OCI-LY7 (cell line): Measurements from ENCODE around the gene PTGDS. TPM values are rescaled to one million over a fixed set of nuclear protein-coding genes. Genes with fewer than 3 reads are reported as not detected.

Experiments used
- BruUV-seq: library from RNA; stranded (reverse); fragments of 400-500 nt; replicated peaks from 2 replicates; lab custom pipeline; 2021; lab: Mats Ljungman, UMichigan
- CTCF ChIA-PET: fragments of 300-600 bp; sonication (Branson Sonifier 250); formaldehyde crosslinking; loops from one replicate; lab custom pipeline; 2022; ENCODE audit warnings: antibody characterized with exemption; ENCODE audit not compliant: unreplicated experiment; lab: Charles Lee
- POLR2A ChIA-PET: fragments of 300-600 bp; sonication (Branson Sonifier 250); formaldehyde crosslinking; loops from one replicate; lab custom pipeline; 2022; ENCODE audit warnings: antibody characterized with exemption; lab: Charles Lee
- DNase-seq: peaks from one replicate; pipeline ENCODE4 v3.0.0-alpha.2; 2015; ENCODE audit warnings: low spot score
- H2AFZ ChIP-seq: fragments of 200-600 bp; sonication (generic), shearing (Covaris generic); 2 replicates; pipeline ENCODE4 v1.6.1; 2014; ENCODE audit warnings: mild to moderate bottlenecking, antibody characterized with exemption, low read length, moderate library complexity
- H3K27ac ChIP-seq: fragments of 200-600 bp; sonication (generic); 2 replicates; pipeline ENCODE4 v1.5.1; 2014; ENCODE audit warnings: mixed run types, low read depth, mild to moderate bottlenecking, moderate library complexity, low read length, inconsistent platforms; ENCODE audit not compliant: poor library complexity, severe bottlenecking
- H3K36me3 ChIP-seq: fragments of 200-600 bp; sonication (generic); 2 replicates; pipeline ENCODE4 v1.6.1; 2014; ENCODE audit warnings: mild to moderate bottlenecking, antibody characterized with exemption, low read length, moderate library complexity, mixed read lengths; ENCODE audit not compliant: insufficient read depth
- H3K4me1 ChIP-seq: fragments of 200-600 bp; sonication (generic); 2 replicates; pipeline ENCODE4 v1.5.1; 2014; ENCODE audit warnings: mild to moderate bottlenecking, low read length; ENCODE audit not compliant: insufficient read depth, poor library complexity, severe bottlenecking
- H3K4me2 ChIP-seq: fragments of 200-600 bp; sonication (generic); 2 replicates; pipeline ENCODE4 v1.6.1; 2014; ENCODE audit warnings: mild to moderate bottlenecking, low read length
- H3K4me3 ChIP-seq: fragments of 200-600 bp; sonication (generic); 2 replicates; pipeline ENCODE4 v1.5.1; 2014; ENCODE audit warnings: mild to moderate bottlenecking, low read depth, low read length; ENCODE audit not compliant: poor library complexity, severe bottlenecking
- H3K79me2 ChIP-seq: fragments of 200-600 bp; sonication (generic); 2 replicates; pipeline ENCODE4 v1.6.1; 2016; ENCODE audit warnings: low read depth, mild to moderate bottlenecking, low read length, moderate library complexity, mixed read lengths; ENCODE audit not compliant: insufficient read depth
- H3K9me2 ChIP-seq: fragments of 200-600 bp; sonication (generic); 2 replicates; pipeline ENCODE4 v1.6.1; 2016; ENCODE audit warnings: mild to moderate bottlenecking, low read length, mixed read lengths; ENCODE audit not compliant: insufficient read depth
- H3K9me3 ChIP-seq: fragments of 200-600 bp; sonication (generic); 2 replicates; pipeline ENCODE4 v1.6.1; 2014; ENCODE audit warnings: mild to moderate bottlenecking, mixed run types, low read length, mixed read lengths
- H4K20me1 ChIP-seq: fragments of 200-600 bp; sonication (generic); 2 replicates; pipeline ENCODE4 v1.6.1; 2014; ENCODE audit warnings: mild to moderate bottlenecking, antibody characterized with exemption, low read length, moderate library complexity, mixed read lengths; ENCODE audit not compliant: insufficient read depth
- EZH2phosphoT487 ChIP-seq: fragments of 200-600 bp; sonication (generic); IDR thresholded peaks from 2 replicates; pipeline ENCODE4 v1.6.1; 2018; ENCODE audit warnings: low read depth, borderline replicate concordance, mild to moderate bottlenecking, mixed run types, antibody characterized with exemption, low read length, moderate library complexity, mixed read lengths
- intact Hi-C: fragments of 100-400 bp; cut with micrococcal nuclease; formaldehyde crosslinking; loops from one replicate; pipeline ENCODE4 v1.10.0; 2022; ENCODE audit not compliant: unreplicated experiment
- total RNA-seq, 2 experiments: library from RNA; depleted of rRNA in 1 of 2; stranded (reverse); fragments of >200 nt in 1 of 2; shearing (Covaris generic) in 1 of 2; gene quantifications; 2 replicates each; pipeline ENCODE4 v1.2.3, GENCODE V29; 2014 to 2022
- TF ChIP-seq, protein P1 (sequence below): fragments of 200-600 bp; sonication (generic); conservative IDR thresholded peaks from 2 replicates; pipeline ENCODE4 v1.5.1; 2014; ENCODE audit warnings: mild to moderate bottlenecking, antibody characterized with exemption, low read length, moderate library complexity, mixed read lengths

The PTGDS gene
- total RNA-seq, 2 experiments from 2014 or later = not detected

DNA sequence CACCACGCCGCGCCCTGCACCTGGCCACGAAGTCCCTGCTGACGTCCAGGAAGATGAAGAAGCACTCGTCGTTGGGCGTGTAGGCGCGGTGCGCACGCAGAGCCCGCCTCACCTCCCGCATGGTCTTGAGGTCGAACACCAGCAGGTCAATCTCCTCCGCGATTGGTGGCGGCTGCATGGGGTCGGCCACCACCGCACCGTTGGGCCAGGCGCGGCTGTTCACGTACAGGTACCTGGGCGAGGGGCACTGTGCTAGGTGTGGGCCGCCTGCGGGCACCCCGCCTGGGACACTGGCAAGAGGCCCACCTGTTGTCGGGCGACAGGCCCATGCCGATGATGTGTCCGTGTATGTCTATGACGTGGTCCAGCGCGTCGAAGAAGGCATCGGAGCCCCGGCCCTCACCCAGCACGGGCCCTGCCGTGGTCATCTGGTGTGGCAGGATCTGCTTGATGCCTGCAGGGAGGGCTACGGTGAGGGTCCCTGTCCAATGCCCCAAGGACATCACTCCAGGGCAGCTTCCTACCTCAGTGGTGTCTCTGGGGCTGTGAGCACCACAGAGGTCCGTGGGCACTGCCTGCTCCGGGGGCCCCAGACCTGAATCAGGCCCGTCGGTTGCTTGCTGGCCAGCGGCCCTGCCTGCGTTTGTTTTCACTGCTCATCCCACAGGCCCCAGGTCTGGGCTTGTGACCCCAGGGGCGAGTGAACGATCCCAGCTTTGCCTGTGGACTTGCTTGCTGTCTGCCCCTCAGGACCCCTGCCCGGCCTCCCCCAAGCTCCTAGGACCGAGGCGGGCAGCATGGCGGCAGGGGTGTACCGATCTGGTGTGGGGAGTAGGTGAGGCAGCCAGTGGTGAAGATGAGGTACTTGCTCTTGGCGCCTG is 35.8 kb upstream of the PTGDS start:
- Histone ChIP-seq H3K79me2 (peaks cover 10% of the 10 kb centered on the region; the same call in 1 of the 2 replicates), H3K4me1 (peaks cover 14% of the 10 kb centered on the region), H3K4me2 (no peak overlapping the region), H3K9me3 (no peaks in the 10 kb centered on the region), H3K36me3 (peaks cover 52% of the 10 kb centered on the region), H2AFZ (no peak overlapping the region), H4K20me1 (no peaks in the 10 kb centered on the region), H3K4me3 (no peak overlapping the region), H3K27ac (no peak overlapping the region), H3K9me2 (no peaks in the 10 kb centered on the region)
- POLR2A ChIA-PET = no interaction called here
- CTCF ChIA-PET = no interaction called here
- no peak for TF ChIP-seq EZH2phosphoT487
- TF ChIP-seq, protein P1, sequence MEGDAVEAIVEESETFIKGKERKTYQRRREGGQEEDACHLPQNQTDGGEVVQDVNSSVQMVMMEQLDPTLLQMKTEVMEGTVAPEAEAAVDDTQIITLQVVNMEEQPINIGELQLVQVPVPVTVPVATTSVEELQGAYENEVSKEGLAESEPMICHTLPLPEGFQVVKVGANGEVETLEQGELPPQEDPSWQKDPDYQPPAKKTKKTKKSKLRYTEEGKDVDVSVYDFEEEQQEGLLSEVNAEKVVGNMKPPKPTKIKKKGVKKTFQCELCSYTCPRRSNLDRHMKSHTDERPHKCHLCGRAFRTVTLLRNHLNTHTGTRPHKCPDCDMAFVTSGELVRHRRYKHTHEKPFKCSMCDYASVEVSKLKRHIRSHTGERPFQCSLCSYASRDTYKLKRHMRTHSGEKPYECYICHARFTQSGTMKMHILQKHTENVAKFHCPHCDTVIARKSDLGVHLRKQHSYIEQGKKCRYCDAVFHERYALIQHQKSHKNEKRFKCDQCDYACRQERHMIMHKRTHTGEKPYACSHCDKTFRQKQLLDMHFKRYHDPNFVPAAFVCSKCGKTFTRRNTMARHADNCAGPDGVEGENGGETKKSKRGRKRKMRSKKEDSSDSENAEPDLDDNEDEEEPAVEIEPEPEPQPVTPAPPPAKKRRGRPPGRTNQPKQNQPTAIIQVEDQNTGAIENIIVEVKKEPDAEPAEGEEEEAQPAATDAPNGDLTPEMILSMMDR = no peak
- no TSS peak for BruUV-seq
- no peak for DNase-seq
- intact Hi-C loops = no loop called here

- DNase-seq = no peak
- Histone ChIP-seq H3K27ac (no peak overlapping the region), H3K4me1 (peaks cover 14% of the 10 kb centered on the region), H3K4me3 (no peak overlapping the region), H2AFZ (no peak overlapping the region), H3K9me3 (no peaks in the 10 kb centered on the region), H4K20me1 (no peaks in the 10 kb centered on the region), H3K4me2 (no peak overlapping the region), H3K9me2 (no peaks in the 10 kb centered on the region), H3K79me2 (peaks cover 10% of the 10 kb centered on the region; the same call in 1 of the 2 replicates), H3K36me3 (peaks cover 49% of the 10 kb centered on the region)
- intact Hi-C loops = no loop called here
- no TSS peak for BruUV-seq
- TF ChIP-seq, protein P1 = no peak
- no peak for TF ChIP-seq EZH2phosphoT487
- CTCF ChIA-PET = no interaction called here
- POLR2A ChIA-PET = no interaction called here
Measured at GRCh38 chr9:136942112-136942880, 35.0 kb upstream of the PTGDS start.

- H2AFZ ChIP-seq = no peak overlapping the region
- no TSS peak for BruUV-seq
- H3K36me3 ChIP-seq = peaks cover 43% of the 10 kb centered on the region
- no peaks in the 10 kb centered on the region for H3K9me2 ChIP-seq
- H3K4me3 ChIP-seq = no peak overlapping the region
- no peaks in the 10 kb centered on the region for H4K20me1 ChIP-seq
- peak overlapping the region; percentile 87 for H3K4me2 ChIP-seq
- no peaks in the 10 kb centered on the region for H3K9me3 ChIP-seq
- peaks cover 17% of the 10 kb centered on the region for H3K4me1 ChIP-seq
- TF ChIP-seq EZH2phosphoT487 = no peak
- TF ChIP-seq, protein P1 = no peak
- DNase-seq = no peak
- no peak overlapping the region for H3K27ac ChIP-seq
- ChIA-PET CTCF (interaction anchor here (0.6 kb wide), 1 partner anchor 16 kb away, joined by 3 read pairs; no protein-coding TSS in a partner anchor), POLR2A (no interaction called here)
- intact Hi-C loops = no loop called here
- H3K79me2 ChIP-seq = peaks cover 10% of the 10 kb centered on the region; the same call in 1 of the 2 replicates
Measured at GRCh38 chr9:136942881-136943230, 34.4 kb upstream of the PTGDS start.
